CD8-positive, alpha-beta memory T cell (primary cell): ENCODE measurements around the gene ST6GALNAC2. TPM values are rescaled to one million over a fixed set of nuclear protein-coding genes. Genes with fewer than 3 reads are reported as not detected.
"Not testable (repeated sequence)": the region's sequence is repeated elsewhere in the genome, so short reads cannot be mapped to it uniquely, and the experiment has no call there.

ENCODE experiments used
- CTCF ChIA-PET: fragments of 350-600 bp; sonication (Branson Sonifier 250); formaldehyde crosslinking; loops from one replicate; lab custom pipeline; 2021; ENCODE audit warnings: antibody characterized with exemption; lab: Charles Lee
- POLR2A ChIA-PET: fragments of 350-600 bp; sonication (Branson Sonifier 250); formaldehyde crosslinking; loops from one replicate; lab custom pipeline; 2021; ENCODE audit warnings: antibody characterized with exemption; lab: Charles Lee
- DNase-seq, 5 donors: peaks; one replicate each; pipeline versions ENCODE4 v3.0.0 to v3.0.0-alpha.2; 2020 to 2022; ENCODE audit warnings: mixed read lengths in 1 of 5
- H3K27ac ChIP-seq: one replicate; pipeline ENCODE4 v1.7.0; 2013; ENCODE audit warnings: low read depth, mild to moderate bottlenecking, low read length, moderate library complexity
- H3K27me3 ChIP-seq: 2 replicates; pipeline ENCODE4 v1.7.0; 2013; ENCODE audit warnings: low read length, mild to moderate bottlenecking; ENCODE audit not compliant: insufficient read depth, poor library complexity, severe bottlenecking
- H3K36me3 ChIP-seq: 2 replicates; pipeline ENCODE4 v1.7.0; 2013; ENCODE audit warnings: mild to moderate bottlenecking, low read length, moderate library complexity; ENCODE audit not compliant: insufficient read depth
- H3K4me1 ChIP-seq: 2 replicates; pipeline ENCODE4 v1.7.0; 2013; ENCODE audit warnings: mild to moderate bottlenecking, low read length, moderate library complexity; ENCODE audit not compliant: insufficient read depth
- H3K4me3 ChIP-seq: 2 replicates; pipeline ENCODE4 v1.7.0; 2013; ENCODE audit warnings: mild to moderate bottlenecking, low read length
- H3K9me3 ChIP-seq: 2 replicates; pipeline ENCODE4 v1.7.0; 2013; ENCODE audit warnings: mild to moderate bottlenecking, low read length
- H3K27ac Mint-ChIP-seq, 8 donors: one replicate each; pipeline ENCODE4 v1.8.0; 2020 to 2021; ENCODE audit warnings: mixed read lengths in 8 of 8, mild to moderate bottlenecking in 6 of 8, inconsistent platforms in 3 of 8, moderate library complexity in 3 of 8
- H3K27me3 Mint-ChIP-seq, 2 donors: one replicate each; pipeline ENCODE4 v1.8.0; 2020 to 2021; ENCODE audit warnings: mixed read lengths in 2 of 2, mild to moderate bottlenecking in 1 of 2, moderate library complexity in 1 of 2
- H3K36me3 Mint-ChIP-seq, 3 donors: one replicate each; pipeline ENCODE4 v1.8.0; 2020 to 2021; ENCODE audit warnings: mixed read lengths in 3 of 3, inconsistent platforms in 1 of 3, mild to moderate bottlenecking in 1 of 3
- H3K4me1 Mint-ChIP-seq, 3 donors: one replicate each; pipeline ENCODE4 v1.8.0; 2020 to 2021; ENCODE audit warnings: mixed read lengths in 3 of 3, inconsistent platforms in 1 of 3, mild to moderate bottlenecking in 1 of 3
- H3K4me3 Mint-ChIP-seq, 7 donors: one replicate each; pipeline ENCODE4 v1.8.0; 2020 to 2021; ENCODE audit warnings: mixed read lengths in 7 of 7, mild to moderate bottlenecking in 6 of 7, moderate library complexity in 4 of 7, inconsistent platforms in 2 of 7
- H3K9me3 Mint-ChIP-seq, 5 donors: one replicate each; pipeline ENCODE4 v1.8.0; 2020 to 2022; ENCODE audit warnings: mixed read lengths in 5 of 5, mild to moderate bottlenecking in 3 of 5, moderate library complexity in 2 of 5, inconsistent platforms in 1 of 5
- polyA plus RNA-seq: library from polyadenylated mRNA; unstranded; fragments of 300-500 nt; fragmentation: Illumina TruSeq; gene quantifications from one replicate; pipeline ENCODE4 v1.2.3, GENCODE V29; 2021
- total RNA-seq, 2 experiments: library from RNA; stranded (reverse); gene quantifications; one replicate each; pipeline ENCODE4 v1.2.3, GENCODE V29; 2021

Gene ST6GALNAC2
- total and polyA plus RNA-seq, 3 experiments from 2014 or later: 0.83 to 2.9 (median 1.0) TPM

- Mint-ChIP-seq H3K9me3 (no peaks in the 10 kb centered on the region), H3K27me3 (peaks cover 0 to 1% of the 10 kb centered on the region in 2 donors), H3K36me3 (no peaks in the 10 kb centered on the region), H3K4me1 (peaks cover 22 to 41% (median 26%) of the 10 kb centered on the region in 3 donors), H3K27ac (peak overlapping the region in 5 of 8 donors; percentile 56 to 86 (median 73)), H3K4me3 (no peak overlapping the region)
- no peaks in the 10 kb centered on the region for H3K36me3 ChIP-seq
- H3K27me3 ChIP-seq: no peaks in the 10 kb centered on the region
- DNase-seq: no peak
- no peak overlapping the region for H3K27ac ChIP-seq
- CTCF ChIA-PET: interaction anchor here (2.2 to 7.1 kb wide), 7 partner anchors 11 to 191 kb away, joined by 6 to 97 read pairs (median 43); partner anchors contain the start of gene ST6GALNAC2
- POLR2A ChIA-PET: no interaction called here
- peaks cover 33% of the 10 kb centered on the region for H3K4me1 ChIP-seq
- H3K9me3 ChIP-seq: no peaks in the 10 kb centered on the region
- no peak overlapping the region for H3K4me3 ChIP-seq
These were observed 60.8 kb downstream of the ST6GALNAC2 start for GRCh38 chr17:76524598-76525512.

DNA sequence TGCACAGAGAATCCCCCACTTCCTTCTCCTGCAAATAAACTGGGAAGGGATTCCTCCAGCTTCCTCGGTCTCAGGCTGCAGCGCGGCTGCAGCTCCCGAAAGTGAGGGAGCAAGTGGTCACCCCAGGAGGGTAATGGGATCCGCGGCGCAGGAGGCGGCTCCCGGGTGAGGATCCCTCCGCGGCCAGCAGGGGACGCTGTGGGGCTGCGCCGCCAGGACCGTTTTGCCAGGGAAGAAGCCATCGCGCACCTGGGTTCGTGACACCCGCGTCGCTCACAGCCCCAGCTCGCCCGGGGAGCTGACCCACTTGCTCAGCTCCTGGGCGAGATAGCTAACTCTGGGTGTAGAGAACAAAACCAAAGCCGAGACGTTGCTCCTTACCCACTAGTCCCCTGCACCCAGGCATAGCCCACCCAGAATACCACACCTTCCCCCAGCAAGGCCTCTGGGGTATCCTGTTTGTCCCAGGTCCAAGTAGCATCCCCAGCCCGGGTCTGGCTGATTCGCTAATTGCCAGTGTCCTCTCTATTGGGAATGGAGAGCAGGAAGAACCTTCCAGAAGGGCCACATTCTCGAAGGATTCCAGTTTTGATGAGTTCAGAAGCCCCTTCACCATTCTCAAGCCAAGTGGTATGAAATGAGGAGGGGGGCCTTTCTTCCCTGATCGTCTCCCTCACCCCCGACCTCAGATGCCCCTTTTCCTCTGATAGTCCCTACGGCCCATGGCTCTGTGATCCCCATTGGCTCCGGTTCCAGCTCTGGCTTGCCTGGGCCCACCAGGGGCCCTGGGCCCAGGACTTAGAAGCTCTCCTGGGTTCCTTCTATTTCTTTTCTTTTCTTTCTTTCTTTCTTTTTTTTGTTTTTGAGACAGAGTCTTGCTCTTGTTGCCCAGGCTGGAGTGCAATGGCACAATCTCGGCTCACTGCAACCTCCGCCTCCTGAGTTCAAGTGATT is 62.3 kb downstream of the ST6GALNAC2 start:
- peak; percentile 72 to 87 (median 76) for DNase-seq
- peaks cover 21 to 38% (median 27%) of the 10 kb centered on the region in 3 donors for H3K4me1 Mint-ChIP-seq
- H3K27ac Mint-ChIP-seq: peak overlapping the region; percentile 79 to 95 (median 86)
- Histone ChIP-seq H3K4me3 (peak overlapping the region; percentile 44), H3K36me3 (no peaks in the 10 kb centered on the region), H3K27ac (no peak overlapping the region), H3K27me3 (no peaks in the 10 kb centered on the region), H3K4me1 (peaks cover 19% of the 10 kb centered on the region), H3K9me3 (no peaks in the 10 kb centered on the region)
- ChIA-PET CTCF (interaction anchor here (0.6 to 7.1 kb wide), 48 partner anchors 8 to 291 kb away, joined by 3 to 97 read pairs (median 6); partner anchors contain the start of genes AANAT, CYGB, PRCD and RHBDF2), POLR2A (interaction anchor here (1.0 to 1.2 kb wide), 2 partner anchors 35 to 63 kb away, joined by 4 read pairs; partner anchors contain the start of gene ST6GALNAC2)
- peak overlapping the region in 6 of 7 donors; percentile 41 to 70 (median 60) for H3K4me3 Mint-ChIP-seq
- no peaks in the 10 kb centered on the region for H3K9me3 Mint-ChIP-seq
- H3K27me3 Mint-ChIP-seq: peaks cover 0 to 1% of the 10 kb centered on the region in 2 donors
- no peaks in the 10 kb centered on the region for H3K36me3 Mint-ChIP-seq

GRCh38 chr17:76521683-76522082 is 64.0 kb downstream of the ST6GALNAC2 start:
- not testable (repeated sequence) for H3K36me3 ChIP-seq, H3K9me3 Mint-ChIP-seq, H3K4me3 ChIP-seq, H3K36me3 Mint-ChIP-seq, H3K27me3 ChIP-seq, H3K9me3 ChIP-seq, H3K4me3 Mint-ChIP-seq, H3K27me3 Mint-ChIP-seq, DNase-seq, H3K27ac ChIP-seq
- peak overlapping the region in 3 of 8 donors; percentile 29 to 73 (median 51) for H3K27ac Mint-ChIP-seq
- H3K4me1 ChIP-seq: peaks cover 22% of the 10 kb centered on the region
- ChIA-PET POLR2A (interaction anchor here (1.1 kb wide), 1 partner anchor 215 kb away, joined by 3 read pairs; no protein-coding TSS in a partner anchor), CTCF (interaction anchor here (2.3 to 7.1 kb wide), 7 partner anchors 8 to 102 kb away, joined by 7 to 97 read pairs (median 35); partner anchors contain the start of genes AANAT and ST6GALNAC2)
- H3K4me1 Mint-ChIP-seq: peaks cover 21 to 40% (median 25%) of the 10 kb centered on the region in 3 donors

GRCh38 chr17:76521262-76521661 is 64.4 kb downstream of the ST6GALNAC2 start:
- H3K36me3 ChIP-seq: no peaks in the 10 kb centered on the region
- no peak overlapping the region for H3K27ac ChIP-seq
- peaks cover 0 to 1% of the 10 kb centered on the region in 2 donors for H3K27me3 Mint-ChIP-seq
- peaks cover 27% of the 10 kb centered on the region for H3K4me1 ChIP-seq
- peak overlapping the region in 5 of 8 donors; percentile 29 to 93 (median 64) for H3K27ac Mint-ChIP-seq
- peaks cover 24 to 44% (median 29%) of the 10 kb centered on the region in 3 donors for H3K4me1 Mint-ChIP-seq
- ChIA-PET CTCF (interaction anchor here (0.9 to 7.1 kb wide), 7 partner anchors 8 to 160 kb away, joined by 3 to 97 read pairs (median 35); partner anchors contain the start of genes AANAT and ST6GALNAC2), POLR2A (interaction anchor here (1.1 kb wide), 1 partner anchor 215 kb away, joined by 3 read pairs; no protein-coding TSS in a partner anchor)
- H3K9me3 Mint-ChIP-seq: no peaks in the 10 kb centered on the region
- no peaks in the 10 kb centered on the region for H3K36me3 Mint-ChIP-seq
- no peak overlapping the region for H3K4me3 ChIP-seq
- H3K4me3 Mint-ChIP-seq: no peak overlapping the region
- no peak for DNase-seq
- no peaks in the 10 kb centered on the region for H3K27me3 ChIP-seq
- no peaks in the 10 kb centered on the region for H3K9me3 ChIP-seq

- DNase-seq: no peak
- peak overlapping the region in 3 of 7 donors; percentile 28 to 59 (median 57) for H3K4me3 Mint-ChIP-seq
- no peaks in the 10 kb centered on the region for H3K9me3 Mint-ChIP-seq
- Histone ChIP-seq H3K4me3 (no peak overlapping the region), H3K27ac (no peak overlapping the region), H3K36me3 (no peaks in the 10 kb centered on the region), H3K4me1 (peaks cover 44% of the 10 kb centered on the region), H3K9me3 (no peaks in the 10 kb centered on the region), H3K27me3 (no peaks in the 10 kb centered on the region)
- ChIA-PET CTCF (interaction anchor here (1.4 to 7.1 kb wide), 6 partner anchors 9 to 104 kb away, joined by 3 to 97 read pairs (median 24); partner anchors contain the start of gene ST6GALNAC2), POLR2A (interaction anchor here (0.6 kb wide), 2 partner anchors 104 to 185 kb away, joined by 3 to 5 read pairs; no protein-coding TSS in a partner anchor)
- H3K4me1 Mint-ChIP-seq: peaks cover 35 to 60% (median 47%) of the 10 kb centered on the region in 3 donors
- peaks cover 0 to 8% of the 10 kb centered on the region in 2 donors for H3K27me3 Mint-ChIP-seq
- H3K27ac Mint-ChIP-seq: peak overlapping the region in 6 of 8 donors; percentile 77 to 99 (median 90)
- H3K36me3 Mint-ChIP-seq: no peaks in the 10 kb centered on the region
These were observed 66.4 kb downstream of the ST6GALNAC2 start for GRCh38 chr17:76519048-76519966.

DNA sequence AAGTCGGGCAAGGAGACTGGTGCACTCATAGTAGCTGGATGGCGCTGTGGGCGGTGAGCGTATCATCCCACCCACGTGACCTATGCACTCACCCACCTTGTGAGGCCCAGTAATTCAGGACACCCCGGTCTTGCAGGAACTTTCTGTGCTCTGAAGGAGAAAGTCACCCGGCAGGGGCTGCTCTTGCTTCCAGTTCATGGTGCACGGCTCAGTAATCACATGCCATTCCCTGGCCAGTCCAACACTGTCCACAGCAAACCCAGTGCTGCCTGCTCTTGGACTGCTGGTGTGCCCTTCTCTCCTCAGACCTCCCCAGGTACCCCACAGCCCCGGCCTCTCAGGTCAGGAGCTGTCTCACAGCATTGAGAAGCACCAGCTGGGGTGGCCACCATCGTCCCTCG is 68.0 kb downstream of the ST6GALNAC2 start:
- Histone ChIP-seq H3K27ac (no peak overlapping the region), H3K36me3 (no peaks in the 10 kb centered on the region), H3K4me1 (peaks cover 44% of the 10 kb centered on the region), H3K27me3 (no peaks in the 10 kb centered on the region), H3K4me3 (no peak overlapping the region), H3K9me3 (no peaks in the 10 kb centered on the region)
- peaks cover 0 to 7% of the 10 kb centered on the region in 2 donors for H3K27me3 Mint-ChIP-seq
- ChIA-PET POLR2A (no interaction called here), CTCF (interaction anchor here (0.7 to 2.7 kb wide), 7 partner anchors 11 to 164 kb away, joined by 3 to 12 read pairs (median 3); partner anchors contain the start of gene RHBDF2)
- no peak for DNase-seq
- H3K4me1 Mint-ChIP-seq: peaks cover 39 to 66% (median 50%) of the 10 kb centered on the region in 3 donors
- peak overlapping the region in 1 of 7 donors; percentile 29 for H3K4me3 Mint-ChIP-seq
- no peaks in the 10 kb centered on the region for H3K9me3 Mint-ChIP-seq
- no peaks in the 10 kb centered on the region for H3K36me3 Mint-ChIP-seq
- peak overlapping the region; percentile 79 to 99 (median 91) for H3K27ac Mint-ChIP-seq
